Panc1 (cell line): ENCODE results near the gene MAGOH. TPM values are rescaled to one million over a fixed set of nuclear protein-coding genes. Genes with fewer than 3 reads are reported as not detected.

Experiments
- ATAC-seq: fragments of 200-7000 bp; cut with Tn5 transposase; 2 replicates; pipeline ENCODE4 v1.9.1; 2020; ENCODE audit warnings: mild to moderate bottlenecking, moderate library complexity
- BruUV-seq: library from RNA; stranded (reverse); fragments of 400-500 nt; replicated peaks from 2 replicates; lab custom pipeline; 2021; lab: Mats Ljungman, UMichigan
- CTCF ChIA-PET: fragments of 300-600 bp; sonication (Branson Sonifier 250); formaldehyde crosslinking; loops from one replicate; lab custom pipeline; 2022; ENCODE audit warnings: antibody characterized with exemption; lab: Charles Lee
- POLR2A ChIA-PET: fragments of 300-600 bp; sonication (Branson Sonifier 250); formaldehyde crosslinking; loops from one replicate; lab custom pipeline; 2022; ENCODE audit warnings: antibody characterized with exemption; lab: Charles Lee
- DNase-seq: peaks from one replicate; pipeline ENCODE4 v3.0.0-alpha.2; 2010; ENCODE audit warnings: low read depth, low spot score
- H3K27ac ChIP-seq: 2 replicates; pipeline ENCODE4 v1.5.1; 2011; ENCODE audit warnings: mild to moderate bottlenecking, low read length, inconsistent platforms
- H3K27me3 ChIP-seq: fragments of 200-500 bp; sonication (Bioruptor generic); 2 replicates; pipeline ENCODE4 v1.6.0; 2014; ENCODE audit warnings: low read length, inconsistent platforms; ENCODE audit not compliant: control insufficient read depth, insufficient read depth
- H3K36me3 ChIP-seq: fragments of 200-500 bp; sonication (Bioruptor generic); 2 replicates; pipeline ENCODE4 v1.5.1; 2014; ENCODE audit warnings: inconsistent platforms, mild to moderate bottlenecking, low read length, moderate library complexity; ENCODE audit not compliant: control insufficient read depth, insufficient read depth
- H3K4me1 ChIP-seq: 2 replicates; pipeline ENCODE4 v1.5.1; 2011; ENCODE audit warnings: inconsistent platforms, mild to moderate bottlenecking, low read length, moderate library complexity; ENCODE audit not compliant: control insufficient read depth, insufficient read depth
- H3K4me3 ChIP-seq, 2 experiments: 2 replicates each; pipeline ENCODE4 v1.5.1; 2011 to 2012; ENCODE audit warnings: low read depth in 2 of 2, low read length in 2 of 2, mild to moderate bottlenecking in 2 of 2, inconsistent platforms in 1 of 2, moderate library complexity in 1 of 2
- H3K9me3 ChIP-seq: fragments of 200-500 bp; sonication (Bioruptor generic); 2 replicates; pipeline ENCODE4 v1.5.1; 2014; ENCODE audit warnings: low read depth, mild to moderate bottlenecking, inconsistent platforms, low read length, moderate library complexity; ENCODE audit not compliant: control insufficient read depth, insufficient read depth
- CTCF ChIP-seq: fragments of 450-650 bp; IDR thresholded peaks from 2 replicates; pipeline ENCODE4 v1.5.1; 2017; ENCODE audit warnings: mild to moderate bottlenecking
- POLR2AphosphoS5 ChIP-seq: IDR thresholded peaks from 2 replicates; pipeline ENCODE4 v1.6.1; 2012; ENCODE audit warnings: mild to moderate bottlenecking, low read depth, low read length, moderate library complexity
- REST ChIP-seq, 2 experiments: IDR thresholded peaks; 2 replicates each; pipeline ENCODE4 v1.6.1; 2011 to 2012; ENCODE audit warnings: low read depth in 2 of 2, control low read depth in 1 of 2, low read length in 1 of 2, mild to moderate bottlenecking in 1 of 2, moderate library complexity in 1 of 2; ENCODE audit not compliant: insufficient read depth in 1 of 2
- SIN3A ChIP-seq: IDR thresholded peaks from 2 replicates; pipeline ENCODE4 v1.6.1; 2012; ENCODE audit warnings: low read depth, mild to moderate bottlenecking, low read length, moderate library complexity, borderline replicate concordance; ENCODE audit not compliant: insufficient read depth
- TCF7L2 ChIP-seq: IDR thresholded peaks from 2 replicates; pipeline ENCODE4 v1.6.1; 2011; ENCODE audit warnings: mild to moderate bottlenecking, low read depth, low read length, inconsistent platforms
- in situ Hi-C: cut with HindIII; loops from 2 replicates; pipeline ENCODE4 v1.10.0; 2016; ENCODE audit warnings: low sequenced_read_pairs, low pct_unique_long_range_greater_than_20kb
- intact Hi-C: fragments of 100-400 bp; cut with micrococcal nuclease; formaldehyde crosslinking; loops from one replicate; pipeline ENCODE4 v1.10.0; 2022; ENCODE audit not compliant: unreplicated experiment
- total RNA-seq: library from RNA; stranded (reverse); gene quantifications from one replicate; pipeline ENCODE4 v1.2.1, GENCODE V29; 2021; ENCODE audit not compliant: unreplicated experiment

Gene MAGOH
- total RNA-seq, 1 experiment from 2014 or later = 63.8 TPM

- intact Hi-C loops (no loop called here), in situ Hi-C loops (no loop called here)
- H3K27me3 ChIP-seq = no peaks in the 10 kb centered on the region
- ChIA-PET POLR2A (no interaction called here), CTCF (interaction anchor here (0.6 kb wide), 1 partner anchor 31 kb away, joined by 3 read pairs; no protein-coding TSS in a partner anchor)
- TF ChIP-seq SIN3A (no peak), CTCF (no peak), REST (IDR thresholded peaks at IDR 0.05; ENCODE audit: insufficient read depth in 1 of 2, low read depth in 2 of 2, low read length in 1 of 2) (no peak)
- no peak for ATAC-seq
- no peaks in the 10 kb centered on the region for H3K4me1 ChIP-seq
- no peaks in the 10 kb centered on the region; the same call in none of the 2 replicates for H3K36me3 ChIP-seq
- no peak overlapping the region for H3K4me3 ChIP-seq
- no peak for DNase-seq
- H3K9me3 ChIP-seq = no peaks in the 10 kb centered on the region
- no TSS peak for BruUV-seq
- H3K27ac ChIP-seq = no peak overlapping the region
Observed at GRCh38 chr1:53257454-53258081, 19.2 kb upstream of the MAGOH start.

GRCh38 chr1:53256511-53257453 lies 18.5 kb upstream of the MAGOH start:
- H3K27ac ChIP-seq = no peak overlapping the region
- POLR2A ChIA-PET = no interaction called here

More at GRCh38 chr1:53256511-53257453, 18.5 kb upstream of the MAGOH start:
- H3K9me3 ChIP-seq = no peaks in the 10 kb centered on the region
- no peaks in the 10 kb centered on the region; the same call in none of the 2 replicates for H3K36me3 ChIP-seq
- intact Hi-C loops = no loop called here
- CTCF ChIA-PET = interaction anchor here (0.6 kb wide), 1 partner anchor 32 kb away, joined by 3 read pairs; no protein-coding TSS in a partner anchor
- TF ChIP-seq SIN3A = no peak
- no peak for TF ChIP-seq REST (IDR thresholded peaks at IDR 0.05; ENCODE audit: insufficient read depth in 1 of 2, low read depth in 2 of 2, low read length in 1 of 2)
- no peak for TF ChIP-seq POLR2AphosphoS5
- TF ChIP-seq TCF7L2 = no peak
- no peak for TF ChIP-seq CTCF
- H3K4me3 ChIP-seq = no peak overlapping the region
- no TSS peak for BruUV-seq
- DNase-seq (no peak), ATAC-seq (no peak)
- in situ Hi-C loops = no loop called here
- no peaks in the 10 kb centered on the region for H3K27me3 ChIP-seq
- no peaks in the 10 kb centered on the region for H3K4me1 ChIP-seq
